Testis (tissue), 2 donors: ENCODE measurements around the gene MRPS14.

Experiments used
- POLR2A ChIP-seq: fragments of 450-650 bp; IDR thresholded peaks from one replicate; pipeline ENCODE4 v1.6.1; 2017; ENCODE audit warnings: antibody characterized with exemption, mild to moderate bottlenecking, moderate library complexity
- TF ChIP-seq, protein P1 (sequence below), 3 experiments: fragments of 450-650 bp in 2 of 3; fragments of 200-600 bp in 1 of 3; sonication (generic) in 1 of 3; IDR thresholded peaks; one replicate each; pipeline ENCODE4 v1.5.1; 2016 to 2019; ENCODE audit warnings: antibody characterized with exemption in 3 of 3, mild to moderate bottlenecking in 2 of 3, moderate library complexity in 1 of 3

DNA sequence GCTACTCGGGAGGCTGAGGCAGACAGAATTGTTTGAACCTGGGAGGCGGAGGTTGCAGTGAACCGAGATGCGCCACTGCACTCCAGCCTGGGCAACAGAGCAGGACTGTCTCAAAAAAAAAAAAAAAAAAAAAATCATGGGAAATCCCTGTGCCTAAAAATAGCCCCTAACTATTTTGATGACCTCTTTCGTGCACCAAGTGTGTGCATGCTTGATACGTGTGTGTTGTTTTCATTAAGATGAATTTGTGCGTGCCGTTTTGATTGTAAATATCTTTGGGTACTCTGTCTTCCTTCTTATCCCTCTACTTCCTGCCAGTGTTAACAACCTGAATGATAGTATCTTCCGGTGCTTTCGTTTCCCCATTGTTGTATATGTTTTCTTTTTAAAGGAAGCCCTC lies 13.7 kb downstream of the MRPS14 start:
- TF ChIP-seq, protein P1, sequence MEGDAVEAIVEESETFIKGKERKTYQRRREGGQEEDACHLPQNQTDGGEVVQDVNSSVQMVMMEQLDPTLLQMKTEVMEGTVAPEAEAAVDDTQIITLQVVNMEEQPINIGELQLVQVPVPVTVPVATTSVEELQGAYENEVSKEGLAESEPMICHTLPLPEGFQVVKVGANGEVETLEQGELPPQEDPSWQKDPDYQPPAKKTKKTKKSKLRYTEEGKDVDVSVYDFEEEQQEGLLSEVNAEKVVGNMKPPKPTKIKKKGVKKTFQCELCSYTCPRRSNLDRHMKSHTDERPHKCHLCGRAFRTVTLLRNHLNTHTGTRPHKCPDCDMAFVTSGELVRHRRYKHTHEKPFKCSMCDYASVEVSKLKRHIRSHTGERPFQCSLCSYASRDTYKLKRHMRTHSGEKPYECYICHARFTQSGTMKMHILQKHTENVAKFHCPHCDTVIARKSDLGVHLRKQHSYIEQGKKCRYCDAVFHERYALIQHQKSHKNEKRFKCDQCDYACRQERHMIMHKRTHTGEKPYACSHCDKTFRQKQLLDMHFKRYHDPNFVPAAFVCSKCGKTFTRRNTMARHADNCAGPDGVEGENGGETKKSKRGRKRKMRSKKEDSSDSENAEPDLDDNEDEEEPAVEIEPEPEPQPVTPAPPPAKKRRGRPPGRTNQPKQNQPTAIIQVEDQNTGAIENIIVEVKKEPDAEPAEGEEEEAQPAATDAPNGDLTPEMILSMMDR (IDR thresholded peaks at IDR 0.05) = no peak
- no peak for TF ChIP-seq POLR2A
